GM23338 (cell line): ENCODE data around the gene NADK. TPM values are rescaled to one million over a fixed set of nuclear protein-coding genes. Genes with fewer than 3 reads are reported as not detected.

Experiments
- ATAC-seq: fragments of 200-7000 bp; cut with Tn5 transposase; 3 replicates; pipeline ENCODE4 v1.9.1; 2020
- DNase-seq: peaks from one replicate; pipeline ENCODE4 v3.0.0-alpha.2; 2015; ENCODE audit warnings: low spot score
- H2AFZ ChIP-seq: fragments of 200-600 bp; sonication (generic); 2 replicates; pipeline ENCODE4 v1.8.0; 2016; ENCODE audit warnings: antibody characterized with exemption, mild to moderate bottlenecking, moderate library complexity
- H3F3A ChIP-seq: fragments of 200-600 bp; sonication (generic); replicated peaks from 2 replicates; pipeline ENCODE4 v1.8.0; 2017; ENCODE audit warnings: antibody characterized with exemption, mixed run types, low read depth
- H3K27ac ChIP-seq: fragments of 200-600 bp; sonication (generic); 2 replicates; pipeline ENCODE4 v1.6.1; 2016; ENCODE audit warnings: low read depth
- H3K27me3 ChIP-seq: fragments of 200-600 bp; sonication (generic); 2 replicates; pipeline ENCODE4 v1.8.0; 2016; ENCODE audit warnings: mild to moderate bottlenecking, mixed run types, moderate library complexity; ENCODE audit not compliant: insufficient read depth
- H3K36me3 ChIP-seq: fragments of 200-600 bp; sonication (generic); 2 replicates; pipeline ENCODE4 v1.8.0; 2016; ENCODE audit warnings: mild to moderate bottlenecking; ENCODE audit not compliant: insufficient read depth
- H3K4me1 ChIP-seq: fragments of 200-600 bp; sonication (generic); 2 replicates; pipeline ENCODE4 v1.8.0; 2016; ENCODE audit warnings: mild to moderate bottlenecking, moderate library complexity; ENCODE audit not compliant: insufficient read depth
- H3K4me2 ChIP-seq: fragments of 200-600 bp; sonication (generic); 2 replicates; pipeline ENCODE4 v1.7.1; 2017; ENCODE audit warnings: mixed run types
- H3K4me3 ChIP-seq: fragments of 200-600 bp; sonication (generic); 2 replicates; pipeline ENCODE4 v1.6.1; 2016; ENCODE audit warnings: mixed run types
- H3K79me2 ChIP-seq: fragments of 200-600 bp; sonication (generic); replicated peaks from 2 replicates; pipeline ENCODE4 v1.8.0; 2017; ENCODE audit warnings: mild to moderate bottlenecking; ENCODE audit not compliant: insufficient read depth
- H3K9me2 ChIP-seq: fragments of 200-600 bp; sonication (generic); 2 replicates; pipeline ENCODE4 v1.8.0; 2017; ENCODE audit not compliant: insufficient read depth
- H4K20me1 ChIP-seq: fragments of 200-600 bp; sonication (generic); replicated peaks from 2 replicates; pipeline ENCODE4 v1.8.0; 2017; ENCODE audit warnings: mild to moderate bottlenecking; ENCODE audit not compliant: insufficient read depth
- H3K27ac Mint-ChIP-seq: 2 replicates; pipeline ENCODE4 v1.8.0; 2020; ENCODE audit warnings: inconsistent platforms, mild to moderate bottlenecking, moderate library complexity, mixed read lengths
- H3K27me3 Mint-ChIP-seq: 3 replicates; pipeline ENCODE4 v1.8.0; 2022; ENCODE audit warnings: low read depth, mild to moderate bottlenecking, moderate library complexity, mixed read lengths, inconsistent platforms; ENCODE audit not compliant: insufficient read depth, poor library complexity
- H3K36me3 Mint-ChIP-seq: 3 replicates; pipeline ENCODE4 v1.8.0; 2021; ENCODE audit warnings: low read depth, mild to moderate bottlenecking, inconsistent platforms, moderate library complexity, mixed read lengths
- H3K4me1 Mint-ChIP-seq: 3 replicates; pipeline ENCODE4 v1.8.0; 2020; ENCODE audit warnings: mild to moderate bottlenecking, inconsistent platforms, mixed read lengths
- H3K4me3 Mint-ChIP-seq: 3 replicates; pipeline ENCODE4 v1.8.0; 2021; ENCODE audit warnings: moderate library complexity, mild to moderate bottlenecking, inconsistent platforms, mixed read lengths
- H3K9me3 Mint-ChIP-seq: 3 replicates; pipeline ENCODE4 v1.8.0; 2020; ENCODE audit warnings: moderate library complexity, mild to moderate bottlenecking, inconsistent platforms, mixed read lengths
- CREB1 ChIP-seq: fragments of 250-450 bp; sonication (Bioruptor Pico); IDR thresholded peaks from 2 replicates; pipeline ENCODE4 v1.5.0; 2020; ENCODE audit warnings: low read depth, mild to moderate bottlenecking, moderate library complexity
- CTCF ChIP-seq, 2 experiments: fragments of 200-600 bp in 1 of 2; sonication (generic) in 1 of 2; conservative IDR thresholded peaks; 2 replicates each; pipeline versions ENCODE4 v1.5.1 to v1.6.1; 2016 to 2017; ENCODE audit warnings: antibody characterized with exemption in 2 of 2, low read depth in 2 of 2, mild to moderate bottlenecking in 2 of 2, moderate library complexity in 1 of 2
- EZH2 ChIP-seq: fragments of 200-600 bp; sonication (generic); IDR thresholded peaks from one replicate; pipeline ENCODE4 v1.8.0; 2017; ENCODE audit warnings: antibody characterized with exemption, mild to moderate bottlenecking, low read depth; ENCODE audit not compliant: unreplicated experiment
- EZH2phosphoT487 ChIP-seq: fragments of 200-600 bp; sonication (generic); IDR thresholded peaks from one replicate; pipeline ENCODE4 v1.8.1; 2018; ENCODE audit warnings: antibody characterized with exemption; ENCODE audit not compliant: unreplicated experiment
- JUNB ChIP-seq: IDR thresholded peaks from one replicate; pipeline ENCODE4 v1.6.1; 2016; ENCODE audit warnings: antibody characterized with exemption; ENCODE audit not compliant: unreplicated experiment
- NANOG ChIP-seq: IDR thresholded peaks from 2 replicates; pipeline ENCODE4 v1.6.1; 2016; ENCODE audit warnings: antibody characterized with exemption, borderline replicate concordance
- POLR2AphosphoS5 ChIP-seq: IDR thresholded peaks from 2 replicates; pipeline ENCODE4 v1.6.1; 2016; ENCODE audit warnings: antibody characterized with exemption, low read depth
- ZNF114 ChIP-seq: fragments of 250-450 bp; sonication (Bioruptor Pico); IDR thresholded peaks from 2 replicates; pipeline ENCODE4 v1.5.0; 2020; ENCODE audit warnings: mild to moderate bottlenecking, moderate library complexity
- ZNF331 ChIP-seq: fragments of 250-450 bp; sonication (Bioruptor Pico); IDR thresholded peaks from 2 replicates; pipeline ENCODE4 v1.5.0; 2020; ENCODE audit warnings: low read depth, mild to moderate bottlenecking, moderate library complexity
- polyA plus RNA-seq: library from polyadenylated mRNA; unstranded; fragments of >200 nt; fragmentation: Nextera tagmentation; extraction: Ambion mirVana; gene quantifications from 2 replicates; pipeline ENCODE4 v1.2.1, GENCODE V29; 2016
- total RNA-seq: library from RNA; depleted of rRNA; stranded (reverse); fragments of >200 nt; shearing (Covaris generic); gene quantifications from 2 replicates; pipeline ENCODE4 v1.2.3, GENCODE V29; 2014

Gene NADK
- total and polyA plus RNA-seq, 2 experiments from 2014 or later: 45.3 to 73.2 TPM

- H3K4me1 Mint-ChIP-seq: peaks cover 12% of the 10 kb centered on the region
- no peak overlapping the region for H3K27ac ChIP-seq
Observed at GRCh38 chr1:1788136-1788535, 9.9 kb upstream of the NADK start.

GRCh38 chr1:1786836-1787605 lies 8.8 kb upstream of the NADK start:
- H3K27ac Mint-ChIP-seq: 0 out of 2 replicates have a peak overlapping the region, but pooled peaks have one; percentile 67
- Histone ChIP-seq H3K79me2 (peaks cover under 1% of the 10 kb centered on the region; the same call in 1 of the 2 replicates), H3K4me3 (no peak overlapping the region), H3K36me3 (peaks cover 51% of the 10 kb centered on the region), H3K27ac (no peak overlapping the region), H3K9me2 (no peaks in the 10 kb centered on the region), H4K20me1 (peaks cover 18% of the 10 kb centered on the region), H3K4me2 (no peak overlapping the region), H2AFZ (no peak overlapping the region), H3K27me3 (no peaks in the 10 kb centered on the region), H3F3A (peaks cover 45% of the 10 kb centered on the region), H3K4me1 (peaks cover 11% of the 10 kb centered on the region)
- H3K4me1 Mint-ChIP-seq: peaks cover 17% of the 10 kb centered on the region
- ATAC-seq: no peak
- peaks cover 17% of the 10 kb centered on the region for H3K27me3 Mint-ChIP-seq
- peaks cover 73% of the 10 kb centered on the region for H3K36me3 Mint-ChIP-seq
- no peak overlapping the region for H3K4me3 Mint-ChIP-seq
- DNase-seq: no peak
- H3K9me3 Mint-ChIP-seq: no peaks in the 10 kb centered on the region
- no peak for TF ChIP-seq CREB1 (CRISPR knock-in tag)

More at GRCh38 chr1:1788136-1788535, 9.9 kb upstream of the NADK start:
- H3K9me2 ChIP-seq: no peaks in the 10 kb centered on the region
- H3K36me3 Mint-ChIP-seq: peaks cover 84% of the 10 kb centered on the region
- H3K9me3 Mint-ChIP-seq: no peaks in the 10 kb centered on the region
- H3K27me3 Mint-ChIP-seq: peaks cover 15% of the 10 kb centered on the region
- no peak for ATAC-seq
- TF ChIP-seq POLR2AphosphoS5 (no peak), JUNB (no peak), CTCF (conservative IDR thresholded peaks at IDR 0.05; ENCODE audit: low read depth in 2 of 2) (no peak), NANOG (no peak), EZH2phosphoT487 (no peak), ZNF331 (CRISPR knock-in tag) (no peak), CREB1 (CRISPR knock-in tag) (no peak), EZH2 (no peak), ZNF114 (CRISPR knock-in tag) (no peak)
- H3K4me3 ChIP-seq: no peak overlapping the region
- peaks cover 55% of the 10 kb centered on the region for H3K36me3 ChIP-seq
- peaks cover 18% of the 10 kb centered on the region for H4K20me1 ChIP-seq
- H3K27ac Mint-ChIP-seq: no peak overlapping the region
- no peaks in the 10 kb centered on the region for H3K27me3 ChIP-seq
- DNase-seq: no peak
- H3K4me3 Mint-ChIP-seq: no peak overlapping the region
- no peak overlapping the region for H2AFZ ChIP-seq
- H3K4me1 ChIP-seq: peaks cover 5% of the 10 kb centered on the region
- no peak overlapping the region for H3K4me2 ChIP-seq
- peaks cover 41% of the 10 kb centered on the region for H3F3A ChIP-seq
- peaks cover 7% of the 10 kb centered on the region; the same call in 1 of the 2 replicates for H3K79me2 ChIP-seq
